ENCODE results near the gene TTC27.

Gene TTC27

GRCh38 chr2:32627814-32628579 lies at the start of gene TTC27:
TSS of gene TTC27 (plus strand) at chr2:32628050. CDS start at chr2:32628293, 243 bp downstream.
- Mint-ChIP-seq H3K27ac (peak within 1 kb of the TSS; percentile 98), H3K36me3 (peaks cover 16 to 20% of the 10 kb centered on the region in 2 donors), H3K27me3 (no peaks in the 10 kb centered on the region), H3K9me3 (no peaks in the 10 kb centered on the region), H3K4me3 (peak within 1 kb of the TSS; percentile 90 to 99), H3K4me1 (peaks cover 15 to 25% of the 10 kb centered on the region in 2 donors)
- DNase-seq (peak; percentile 95), ATAC-seq (replicated peaks) (peak; percentile 99 to 100)

DNA sequence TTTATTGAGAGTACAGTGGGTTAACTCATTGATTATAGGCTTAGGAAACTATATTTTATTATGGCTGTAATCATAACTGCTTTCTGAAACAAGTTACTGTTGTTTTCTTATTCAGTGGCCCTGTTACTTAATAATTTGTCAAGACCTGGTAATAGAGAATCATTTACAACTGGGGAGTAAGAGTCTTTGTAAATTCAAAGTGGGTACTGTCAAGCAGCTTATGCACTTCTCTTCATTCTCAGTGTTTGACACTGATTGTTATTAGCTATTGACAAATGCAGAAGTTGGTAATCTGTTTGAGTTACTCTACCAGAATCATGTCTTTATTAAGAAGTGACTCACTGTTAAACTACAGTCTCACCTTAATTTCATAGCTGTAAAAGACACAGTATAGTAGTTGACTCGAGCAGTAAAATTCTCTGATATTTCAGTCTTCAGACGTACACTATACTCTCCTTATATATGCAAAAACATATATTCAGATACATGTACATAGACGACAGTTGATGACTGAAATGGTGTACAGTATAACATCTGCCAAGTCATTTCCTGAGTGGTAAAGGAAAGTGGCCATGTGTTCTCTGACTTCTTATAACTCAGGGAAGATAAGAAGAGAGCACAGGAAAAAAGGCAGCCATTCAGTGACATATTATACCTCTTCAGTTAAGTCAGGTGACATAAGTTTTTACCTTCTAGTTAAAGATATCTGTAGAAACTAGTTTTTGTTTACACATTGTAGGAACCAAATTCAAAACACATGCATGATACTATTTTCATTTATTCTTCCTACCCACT lies 36.0 kb upstream of the TTC27 start:
- Mint-ChIP-seq H3K4me3 (no peak overlapping the region), H3K36me3 (peaks cover 16 to 23% of the 10 kb centered on the region in 2 donors), H3K27ac (no peak overlapping the region), H3K9me3 (no peaks in the 10 kb centered on the region), H3K27me3 (no peaks in the 10 kb centered on the region), H3K4me1 (peaks cover 9 to 24% of the 10 kb centered on the region in 2 donors)
- DNase-seq (no peak), ATAC-seq (replicated peaks) (peak; percentile 49 to 59)

DNA sequence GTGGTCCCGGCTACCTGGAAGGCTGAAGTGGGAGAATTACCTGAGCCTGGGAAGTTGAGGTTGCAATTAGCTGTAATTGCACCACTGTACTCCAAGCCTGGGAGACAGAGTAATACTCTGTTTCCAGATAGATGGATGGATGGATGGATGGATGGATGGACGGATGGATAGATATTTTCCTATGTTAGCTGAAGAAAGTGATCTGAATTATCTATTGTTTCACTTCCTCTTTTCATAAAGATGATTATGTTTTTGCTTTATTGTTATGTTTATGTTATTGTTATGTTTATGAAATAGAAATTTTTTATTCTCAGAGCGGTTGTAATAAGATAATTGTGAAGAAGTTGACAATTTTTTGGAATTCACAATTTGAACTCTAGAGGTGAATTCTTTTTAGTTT lies 33.3 kb upstream of the TTC27 start:
- DNase-seq: no peak
- Mint-ChIP-seq H3K27me3 (no peaks in the 10 kb centered on the region), H3K9me3 (no peaks in the 10 kb centered on the region), H3K27ac (no peak overlapping the region), H3K4me3 (no peak overlapping the region), H3K36me3 (peaks cover 18 to 19% of the 10 kb centered on the region in 2 donors), H3K4me1 (peaks cover 5 to 17% of the 10 kb centered on the region in 2 donors)
- ATAC-seq (replicated peaks): no peak

DNA sequence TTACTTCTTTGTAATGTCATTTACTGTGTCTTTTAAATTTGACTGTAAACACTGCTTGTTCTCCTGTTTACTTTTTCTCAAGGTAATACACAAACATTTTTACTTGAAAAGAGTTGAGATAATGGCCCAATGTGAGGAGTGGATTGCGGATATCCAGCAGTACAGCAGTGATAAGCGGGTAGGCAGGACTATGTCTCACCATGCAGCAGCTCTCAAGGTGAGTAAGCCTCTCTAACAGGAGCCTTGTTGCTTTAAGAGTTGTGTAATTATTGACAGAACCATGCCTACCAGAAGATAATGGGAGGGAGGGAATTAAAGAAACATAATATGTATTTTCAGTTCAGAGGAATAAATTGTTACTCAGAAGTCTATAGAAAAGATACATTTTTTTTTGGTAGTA lies 16.5 kb upstream of the TTC27 start:
- ATAC-seq (replicated peaks) (no peak), DNase-seq (no peak)
- no peaks in the 10 kb centered on the region for H3K9me3 Mint-ChIP-seq
- peaks cover 31 to 46% of the 10 kb centered on the region in 2 donors for H3K36me3 Mint-ChIP-seq
- no peak overlapping the region for H3K4me3 Mint-ChIP-seq
- H3K4me1 Mint-ChIP-seq: peaks cover 3 to 6% of the 10 kb centered on the region in 2 donors
- peak overlapping the region; percentile 5 for H3K27ac Mint-ChIP-seq
- no peaks in the 10 kb centered on the region for H3K27me3 Mint-ChIP-seq

DNA sequence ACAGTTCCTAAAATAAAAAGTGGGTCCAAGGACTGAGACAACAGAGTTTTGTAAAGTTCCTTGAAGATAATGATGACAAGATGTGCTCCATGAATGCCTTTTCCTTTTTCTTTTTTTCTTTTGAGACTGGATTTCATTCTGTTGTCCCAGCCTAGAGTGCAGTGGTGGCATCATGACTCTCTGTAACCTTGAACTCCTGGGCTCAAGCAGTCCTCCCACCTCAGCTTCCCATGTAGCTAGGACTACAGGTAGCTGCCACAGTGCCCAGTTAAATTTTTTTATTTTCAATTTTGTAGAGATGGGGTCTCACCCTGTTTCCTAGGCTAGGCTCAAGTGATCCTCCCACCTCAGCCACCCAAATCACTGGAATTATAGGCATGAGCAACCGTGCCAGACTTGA lies 16.1 kb upstream of the TTC27 start:
- no peak overlapping the region for H3K4me3 Mint-ChIP-seq
- H3K36me3 Mint-ChIP-seq: peaks cover 32 to 46% of the 10 kb centered on the region in 2 donors
- DNase-seq (no peak), ATAC-seq (replicated peaks) (no peak)
- no peaks in the 10 kb centered on the region for H3K9me3 Mint-ChIP-seq
- peak overlapping the region; percentile 9 for H3K27ac Mint-ChIP-seq
- no peaks in the 10 kb centered on the region for H3K27me3 Mint-ChIP-seq
- H3K4me1 Mint-ChIP-seq: peaks cover 3 to 6% of the 10 kb centered on the region in 2 donors

DNA sequence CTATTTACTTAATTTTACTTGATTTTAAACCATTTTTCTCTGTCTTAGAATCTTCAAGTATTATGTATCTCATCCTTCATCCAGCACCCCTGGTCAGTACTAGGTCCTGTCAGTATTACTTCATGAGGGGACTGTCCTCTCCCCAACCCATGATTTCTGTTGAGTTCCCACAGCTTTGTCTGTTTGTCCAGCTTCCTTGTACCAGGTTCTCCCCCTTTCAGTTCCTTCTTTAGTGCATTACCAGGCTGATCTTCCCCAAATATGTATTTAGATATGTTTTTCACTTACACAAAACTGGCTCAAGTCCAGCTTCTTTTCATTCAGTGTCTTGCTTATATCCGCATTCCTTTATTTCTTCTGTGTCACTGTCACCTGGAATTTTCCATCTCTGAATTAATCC lies 13.8 kb upstream of the TTC27 start:
- no peaks in the 10 kb centered on the region for H3K9me3 Mint-ChIP-seq
- peaks cover 35 to 44% of the 10 kb centered on the region in 2 donors for H3K36me3 Mint-ChIP-seq
- no peak for ATAC-seq (replicated peaks)
- DNase-seq: no peak
- no peaks in the 10 kb centered on the region for H3K27me3 Mint-ChIP-seq
- H3K27ac Mint-ChIP-seq: no peak overlapping the region
- no peak overlapping the region for H3K4me3 Mint-ChIP-seq
- H3K4me1 Mint-ChIP-seq: peaks cover 3 to 6% of the 10 kb centered on the region in 2 donors

GRCh38 chr2:32617599-32618189 lies 10.2 kb upstream of the TTC27 start:
- no peaks in the 10 kb centered on the region for H3K9me3 Mint-ChIP-seq
- DNase-seq: no peak
- H3K4me1 Mint-ChIP-seq: peaks cover 3 to 9% of the 10 kb centered on the region in 2 donors
- peaks cover 44 to 45% of the 10 kb centered on the region in 2 donors for H3K36me3 Mint-ChIP-seq
- no peak overlapping the region for H3K4me3 Mint-ChIP-seq
- H3K27me3 Mint-ChIP-seq: no peaks in the 10 kb centered on the region
- H3K27ac Mint-ChIP-seq: no peak overlapping the region
- no peak for ATAC-seq (replicated peaks)

DNA sequence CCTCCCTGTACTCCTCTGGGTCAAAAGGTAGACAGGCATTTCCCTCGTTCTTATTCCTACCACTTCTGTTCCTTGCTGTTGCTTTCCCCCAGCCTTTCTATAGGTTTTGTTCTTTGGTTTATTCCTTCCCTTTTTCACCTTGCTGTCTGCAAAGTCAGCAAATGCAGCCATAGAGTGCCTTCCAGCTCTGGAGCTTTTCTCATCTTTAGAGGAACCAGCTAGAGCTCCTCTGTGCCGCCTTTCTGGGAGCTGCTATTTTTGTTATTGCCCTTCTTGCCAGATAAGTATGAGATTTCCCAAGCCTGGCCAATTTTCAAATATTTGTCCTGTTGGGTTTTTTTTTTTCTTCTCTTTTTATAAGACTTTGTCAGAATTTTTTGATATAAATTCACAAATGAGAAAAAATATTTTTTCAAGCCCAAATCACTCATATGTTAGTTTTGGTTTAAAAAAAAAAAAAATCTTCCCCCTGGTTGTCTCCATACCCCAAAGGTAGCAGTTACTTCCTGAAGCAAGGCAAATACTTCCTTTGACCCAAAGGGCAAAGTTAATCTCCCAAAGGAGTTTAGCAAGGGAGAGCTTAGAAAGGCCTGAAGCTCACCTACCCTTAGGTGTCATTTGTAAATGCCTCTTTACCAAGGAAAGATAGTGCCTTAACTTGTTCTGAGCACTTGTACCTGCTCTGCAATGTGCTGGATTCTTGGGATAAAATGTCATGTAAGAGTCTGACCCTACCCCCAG lies 5.1 kb upstream of the TTC27 start:
- DNase-seq (no peak), ATAC-seq (replicated peaks) (no peak)
- no peak overlapping the region for H3K4me3 Mint-ChIP-seq
- H3K9me3 Mint-ChIP-seq: no peaks in the 10 kb centered on the region
- H3K27me3 Mint-ChIP-seq: no peaks in the 10 kb centered on the region
- peaks cover 28 to 29% of the 10 kb centered on the region in 2 donors for H3K36me3 Mint-ChIP-seq
- no peak overlapping the region for H3K27ac Mint-ChIP-seq
- H3K4me1 Mint-ChIP-seq: peaks cover 7 to 11% of the 10 kb centered on the region in 2 donors

DNA sequence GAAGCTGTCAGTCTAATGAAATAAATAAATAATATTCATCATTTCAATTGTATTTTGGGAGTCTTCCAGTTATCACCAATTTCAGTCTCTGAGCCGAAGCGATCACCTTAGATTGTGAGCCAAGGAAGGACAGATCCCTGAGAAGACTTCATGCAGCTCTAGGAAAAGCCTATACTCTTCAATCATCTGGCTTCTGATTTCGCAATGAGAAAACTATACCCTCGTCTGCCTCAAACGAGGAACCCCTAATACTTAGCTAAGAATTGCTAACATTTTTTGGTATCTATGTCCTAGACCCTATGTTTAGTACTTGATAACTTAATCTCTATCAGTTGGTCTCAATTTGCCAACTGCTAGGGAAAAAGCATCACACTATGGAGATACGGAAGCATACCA lies 4.5 kb upstream of the TTC27 start:
- Mint-ChIP-seq H3K9me3 (no peaks in the 10 kb centered on the region), H3K27ac (no peak overlapping the region), H3K4me3 (no peak overlapping the region), H3K4me1 (peaks cover 8 to 11% of the 10 kb centered on the region in 2 donors), H3K27me3 (no peaks in the 10 kb centered on the region), H3K36me3 (peaks cover 28% of the 10 kb centered on the region in 2 donors)
- no peak for DNase-seq
- no peak for ATAC-seq (replicated peaks)

DNA sequence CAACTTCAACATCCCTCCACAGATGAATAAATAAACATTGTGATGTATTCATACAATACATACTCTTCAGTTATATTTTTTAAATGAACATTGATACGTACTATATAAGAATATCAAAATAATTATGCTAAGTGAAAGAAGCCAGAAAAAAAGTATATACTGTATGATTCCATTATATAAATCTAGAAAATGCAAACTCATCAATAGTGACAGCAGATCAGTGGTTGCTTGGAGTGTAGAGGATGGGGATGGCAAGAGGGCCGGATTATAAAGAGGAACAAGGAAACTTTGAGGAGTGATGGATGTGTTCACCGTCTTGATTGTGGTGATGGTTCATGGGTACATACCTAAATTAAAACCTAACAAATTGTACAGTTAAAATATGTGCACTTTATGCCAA lies 3.0 kb upstream of the TTC27 start:
- ATAC-seq (replicated peaks) (no peak), DNase-seq (no peak)
- H3K27ac Mint-ChIP-seq: no peak overlapping the region
- peaks cover 13 to 16% of the 10 kb centered on the region in 2 donors for H3K4me1 Mint-ChIP-seq
- no peaks in the 10 kb centered on the region for H3K27me3 Mint-ChIP-seq
- no peak overlapping the region for H3K4me3 Mint-ChIP-seq
- H3K36me3 Mint-ChIP-seq: peaks cover 25 to 26% of the 10 kb centered on the region in 2 donors
- H3K9me3 Mint-ChIP-seq: no peaks in the 10 kb centered on the region

GRCh38 chr2:32626639-32627221 lies 1.1 kb upstream of the TTC27 start:
- no peak for DNase-seq
- H3K4me3 Mint-ChIP-seq: peak overlapping the region; percentile 90 to 99
- H3K27ac Mint-ChIP-seq: peak overlapping the region; percentile 98

DNA sequence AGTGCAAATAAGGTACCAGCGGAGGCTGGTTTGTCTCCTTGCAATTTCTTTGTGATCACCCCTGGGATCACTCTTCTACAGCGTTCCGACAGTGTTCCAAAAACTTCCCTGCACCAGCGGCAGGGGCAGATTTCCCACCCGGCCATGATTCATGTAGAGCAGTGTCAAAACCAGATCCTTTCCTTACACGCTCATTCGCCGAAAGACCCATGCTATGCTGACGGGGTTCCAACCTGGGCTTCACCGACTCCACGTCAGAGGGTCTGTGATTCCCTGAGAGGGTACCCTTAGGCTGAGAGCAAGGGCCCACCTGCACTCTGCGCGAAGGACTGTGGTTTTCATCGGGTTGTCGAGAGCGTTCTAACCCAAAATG lies 423 bp upstream of the TTC27 start:
- Mint-ChIP-seq H3K36me3 (peaks cover 18 to 22% of the 10 kb centered on the region in 2 donors), H3K4me1 (peaks cover 15 to 25% of the 10 kb centered on the region in 2 donors), H3K27ac (peak overlapping the region; percentile 98), H3K9me3 (no peaks in the 10 kb centered on the region), H3K27me3 (no peaks in the 10 kb centered on the region), H3K4me3 (peak overlapping the region; percentile 90 to 99)
- ATAC-seq (replicated peaks) (peak; percentile 58 to 62), DNase-seq (no peak)

More at GRCh38 chr2:32626639-32627221, 1.1 kb upstream of the TTC27 start:
- H3K9me3 Mint-ChIP-seq: no peaks in the 10 kb centered on the region
- no peaks in the 10 kb centered on the region for H3K27me3 Mint-ChIP-seq
- peaks cover 15 to 20% of the 10 kb centered on the region in 2 donors for H3K4me1 Mint-ChIP-seq
- H3K36me3 Mint-ChIP-seq: peaks cover 22 to 23% of the 10 kb centered on the region in 2 donors
- ATAC-seq (replicated peaks): no peak

DNA sequence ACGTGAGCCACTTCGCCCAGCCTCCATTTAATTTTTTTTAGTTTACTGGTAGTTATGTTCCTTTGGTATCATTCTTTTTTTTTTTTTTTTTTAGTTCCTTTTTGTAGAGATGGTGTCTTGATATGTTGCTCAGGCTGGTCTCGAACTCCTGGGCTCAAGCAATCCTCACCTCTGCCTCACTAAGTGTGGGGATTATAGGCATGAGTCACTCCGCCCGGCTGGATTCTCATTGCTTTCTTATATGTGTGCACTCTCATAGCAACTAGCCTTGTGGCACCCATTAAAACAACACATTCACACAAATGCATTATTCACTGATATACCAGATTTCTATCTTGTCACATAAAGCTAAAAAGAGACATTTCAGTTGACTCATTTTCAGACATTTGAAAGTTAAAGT lies 4.2 kb downstream of the TTC27 start:
- DNase-seq: no peak

More for the DNA sequence above, 4.2 kb downstream of the TTC27 start:
- H3K4me1 Mint-ChIP-seq: peaks cover 14 to 23% of the 10 kb centered on the region in 2 donors
- no peak overlapping the region for H3K4me3 Mint-ChIP-seq
- no peaks in the 10 kb centered on the region for H3K27me3 Mint-ChIP-seq
- no peak for ATAC-seq (replicated peaks)
- peaks cover 21% of the 10 kb centered on the region in 2 donors for H3K36me3 Mint-ChIP-seq
- no peak overlapping the region for H3K27ac Mint-ChIP-seq
- H3K9me3 Mint-ChIP-seq: no peaks in the 10 kb centered on the region

Data from stimulated activated naive B cell treated with anti-CD40 and anti-IgM and Interleukin-4, amounts not matched to agents 10 μg/mL and 1 μg/mL and 100 μg/mL, for 72 hours (primary cell).